HepG2 (cell line): Measurements from ENCODE around the gene LRP5. TPM values are rescaled to one million over a fixed set of nuclear protein-coding genes. Genes with fewer than 3 reads are reported as not detected.

Experiments used
- ATAC-seq: fragments of 200-7000 bp; cut with Tn5 transposase; 3 replicates; pipeline ENCODE4 v1.9.1; 2020; ENCODE audit warnings: mild to moderate bottlenecking, moderate library complexity
- BruUV-seq: library from RNA; stranded (reverse); fragments of 400-500 nt; replicated peaks from 2 replicates; lab custom pipeline; 2021; lab: Mats Ljungman, UMichigan
- CTCF ChIA-PET: fragments of 300-600 bp; formaldehyde crosslinking; extraction: SDS; loops from one replicate; lab custom pipeline; 2021; ENCODE audit warnings: low total read pairs, inconsistent platforms, low intra/inter-chr PET ratio; lab: Yijun Ruan, JAX
- POLR2A ChIA-PET: fragments of 350-600 bp; sonication (Branson Sonifier 250); formaldehyde crosslinking; loops from one replicate; lab custom pipeline; 2020; ENCODE audit warnings: antibody characterized with exemption, inconsistent platforms; lab: Yijun Ruan, JAX
- DNase-seq: peaks from one replicate; pipeline ENCODE4 v3.0.0-alpha.2; 2015; ENCODE audit warnings: low spot score
- FAIRE-seq: peaks from 3 replicates; lab custom pipeline; 2011; peaks lifted over from hg19 to GRCh38; lab: Jason Lieb, UNC
- H2AFZ ChIP-seq: one replicate; pipeline ENCODE4 v1.6.1; 2011; ENCODE audit warnings: low read length, inconsistent platforms
- H3K27ac ChIP-seq: fragments of 300-600 bp; 3 replicates; pipeline ENCODE4 v1.8.0; 2011; ENCODE audit warnings: mixed run types, mild to moderate bottlenecking, mixed read lengths, low read length, inconsistent platforms; ENCODE audit not compliant: insufficient read depth; ENCODE audit errors: extremely low read length
- H3K27me3 ChIP-seq, 2 experiments: fragments of 200-600 bp in 1 of 2; 2 replicates in 1 of 2; 3 replicates in 1 of 2; pipeline versions ENCODE4 v1.6.0 to v1.8.0; 2011; ENCODE audit warnings: low read length in 2 of 2, mild to moderate bottlenecking in 2 of 2, moderate library complexity in 2 of 2, inconsistent platforms in 1 of 2; ENCODE audit not compliant: insufficient read depth in 2 of 2, control insufficient read depth in 1 of 2
- H3K36me3 ChIP-seq, 2 experiments: fragments of 200-600 bp in 1 of 2; replicated peaks in 1 of 2; 2 replicates in 1 of 2; 3 replicates in 1 of 2; pipeline versions ENCODE4 v1.5.1 to v1.8.0; 2011; ENCODE audit warnings: low read length in 2 of 2, inconsistent platforms in 1 of 2; ENCODE audit not compliant: insufficient read depth in 2 of 2, control insufficient read depth in 1 of 2
- H3K4me1 ChIP-seq: 2 replicates; pipeline ENCODE4 v1.5.1; 2012; ENCODE audit warnings: low read length, inconsistent platforms; ENCODE audit not compliant: insufficient read depth
- H3K4me2 ChIP-seq: 2 replicates; pipeline ENCODE4 v1.6.0; 2011; ENCODE audit warnings: low read depth, low read length, inconsistent platforms
- H3K4me3 ChIP-seq, 3 experiments: fragments of 200-600 bp in 1 of 3; sonication (generic), shearing (Covaris generic) in 1 of 3; replicated peaks in 1 of 3; 2 replicates each; pipeline ENCODE4 v1.5.1; 2011 to 2016; ENCODE audit warnings: low read length in 3 of 3, inconsistent platforms in 2 of 3, low read depth in 2 of 3, mild to moderate bottlenecking in 2 of 3, control low read depth in 1 of 3, mixed read lengths in 1 of 3; ENCODE audit not compliant: insufficient read depth in 1 of 3
- H3K79me2 ChIP-seq: one replicate; pipeline ENCODE4 v1.6.1; 2011; ENCODE audit warnings: low read length, inconsistent platforms; ENCODE audit not compliant: insufficient read depth
- H3K9ac ChIP-seq: 2 replicates; pipeline ENCODE4 v1.6.0; 2011; ENCODE audit warnings: mild to moderate bottlenecking, low read depth, low read length, inconsistent platforms; ENCODE audit not compliant: insufficient read depth
- H3K9me3 ChIP-seq: 2 replicates; pipeline ENCODE4 v1.5.1; 2012; ENCODE audit warnings: mild to moderate bottlenecking, low read length
- H4K20me1 ChIP-seq: 2 replicates; pipeline ENCODE4 v1.6.0; 2011; ENCODE audit warnings: inconsistent platforms, mild to moderate bottlenecking, low read length, moderate library complexity; ENCODE audit not compliant: insufficient read depth
- THAP7 ChIP-seq: sonication (generic); formaldehyde crosslinking; IDR thresholded peaks from 2 replicates; pipeline ENCODE4 v1.8.1; 2023; ENCODE audit warnings: mild to moderate bottlenecking, missing genetic modification reagents
- ZNF224 ChIP-seq: sonication (generic); formaldehyde crosslinking; IDR thresholded peaks from 2 replicates; pipeline ENCODE4 v1.5.0; 2020; ENCODE audit warnings: mild to moderate bottlenecking, missing genetic modification reagents
- ZNF234 ChIP-seq: sonication (generic); formaldehyde crosslinking; conservative IDR thresholded peaks from 2 replicates; pipeline ENCODE4 v1.5.1; 2020; ENCODE audit warnings: mild to moderate bottlenecking, missing genetic modification reagents
- ZNF317 ChIP-seq: sonication (generic); formaldehyde crosslinking; IDR thresholded peaks from 2 replicates; pipeline ENCODE4 v1.5.0; 2020; ENCODE audit warnings: mild to moderate bottlenecking, missing genetic modification reagents
- ZNF431 ChIP-seq: sonication (generic); formaldehyde crosslinking; IDR thresholded peaks from 2 replicates; pipeline ENCODE4 v1.9.0; 2022; ENCODE audit warnings: missing genetic modification reagents, low read depth, mild to moderate bottlenecking, borderline replicate concordance
- ZXDC ChIP-seq: sonication (generic); formaldehyde crosslinking; IDR thresholded peaks from 2 replicates; pipeline ENCODE4 v1.5.0; 2020; ENCODE audit warnings: mild to moderate bottlenecking, missing genetic modification reagents
- WGBS: methylation state at CpG from one replicate; pipeline ENCODE4 v1.1.6; 2017; ENCODE audit warnings: low lambda C conversion rate; 5-methylcytosine and 5-hydroxymethylcytosine counted together
- in situ Hi-C: cut with HindIII; loops from 2 replicates; pipeline ENCODE4 v1.10.0; 2017; ENCODE audit warnings: low pct_unique_long_range_greater_than_20kb; ENCODE audit not compliant: extremely low pct_ligation_motif_present
- intact Hi-C: fragments of 100-400 bp; cut with micrococcal nuclease; formaldehyde crosslinking; loops from one replicate; pipeline ENCODE4 v1.10.0; 2022; ENCODE audit not compliant: unreplicated experiment
- polyA plus RNA-seq, 8 experiments: library from polyadenylated mRNA; depleted of rRNA in 3 of 8; stranded (reverse) in 7 of 8; unstranded in 1 of 8; fragments of >200 nt; fragmentation: Illumina TruSeq in 4 of 8; extraction: Trizol in 4 of 8; gene quantifications; 2 replicates each; pipeline versions ENCODE4 v1.2.1 to v1.2.3, GENCODE V29; 2011 to 2016; ENCODE audit warnings: low read depth in 4 of 8, missing spikeins in 1 of 8, mixed read lengths in 1 of 8; ENCODE audit not compliant: insufficient read depth in 1 of 8
- total RNA-seq, 5 experiments: library from RNA; depleted of rRNA; stranded (reverse); fragments of >200 nt; fragmentation: Illumina TruSeq; extraction: Trizol; gene quantifications; 2 replicates each; pipeline ENCODE4 v1.2.3, GENCODE V29; 2016; ENCODE audit warnings: low read depth in 1 of 5

The LRP5 gene
- total and polyA plus RNA-seq, 2 of the 13 experiments (the other 11 are each of a cell fraction or from before 2014, with no cell fraction given): 40.4 to 64.0 TPM

GRCh38 chr11:68480852-68481510 is 168.6 kb downstream of the LRP5 start:
- no peak for FAIRE-seq
- H4K20me1 ChIP-seq: peaks cover 79% of the 10 kb centered on the region
- no peaks in the 10 kb centered on the region for H3K27me3 ChIP-seq
- WGBS: 91% methylated on average over 3 of the region's 3 CpGs
- H3K27ac ChIP-seq: no peak overlapping the region
- TSS peak; percentile 19 for BruUV-seq
- ATAC-seq: no peak; the same call in 2 of the 3 replicates
- DNase-seq: no peak
- no peak overlapping the region for H2AFZ ChIP-seq
- H3K4me3 ChIP-seq: no peak overlapping the region
- H3K4me1 ChIP-seq: peaks cover 43% of the 10 kb centered on the region
- ChIA-PET POLR2A (interaction anchor here (0.8 kb wide), 1 partner anchor 15 kb away, joined by 3 read pairs; no protein-coding TSS in a partner anchor), CTCF (no interaction called here)
- no peak overlapping the region for H3K9ac ChIP-seq
- H3K36me3 ChIP-seq: 0 out of 5 replicates have a peak, but pooled peaks cover 2 to 9% of the 10 kb centered on the region in 2 experiments
- in situ Hi-C loops: no loop called here
- H3K79me2 ChIP-seq: peaks cover 92% of the 10 kb centered on the region
- no peak for TF ChIP-seq ZNF431 (CRISPR knock-in tag)
- no peak for TF ChIP-seq THAP7 (CRISPR knock-in tag)
- TF ChIP-seq ZNF234 (CRISPR knock-in tag): no peak
- TF ChIP-seq ZNF224: no peak
- no peak for TF ChIP-seq ZXDC (CRISPR knock-in tag)
- TF ChIP-seq ZNF317 (CRISPR knock-in tag): no peak
- TF ChIP-seq, all 625 proteins: peak for 0
- no peaks in the 10 kb centered on the region for H3K9me3 ChIP-seq
- intact Hi-C loops: no loop called here
- H3K4me2 ChIP-seq: no peak overlapping the region
